IMR-90 (cell line): ENCODE measurements around the gene CAMTA1. TPM values are rescaled to one million over a fixed set of nuclear protein-coding genes. Genes with fewer than 3 reads are reported as not detected.

Experiments used
- ATAC-seq: fragments of 200-7000 bp; cut with Tn5 transposase; 2 replicates; pipeline ENCODE4 v1.9.1; 2020; ENCODE audit warnings: low read depth, mild to moderate bottlenecking, moderate library complexity
- BruUV-seq: library from RNA; stranded (reverse); fragments of 400-500 nt; replicated peaks from 2 replicates; lab custom pipeline; 2021; lab: Mats Ljungman, UMichigan
- CTCF ChIA-PET: fragments of 300-600 bp; formaldehyde crosslinking; extraction: SDS; loops from one replicate; lab custom pipeline; 2021; ENCODE audit warnings: antibody characterized with exemption; lab: Yijun Ruan, JAX
- POLR2A ChIA-PET: fragments of 300-600 bp; sonication (Branson Sonifier 250); formaldehyde crosslinking; loops from one replicate; lab custom pipeline; 2022; ENCODE audit warnings: antibody characterized with exemption; ENCODE audit not compliant: unreplicated experiment; lab: Charles Lee
- DNase-seq: peaks from one replicate; pipeline ENCODE4 v3.0.0; 2013
- H2AFZ ChIP-seq: replicated peaks from 2 replicates; pipeline ENCODE3; 2013; ENCODE audit warnings: low read length, mild to moderate bottlenecking; ENCODE audit not compliant: poor library complexity
- H2AK5ac ChIP-seq: 2 replicates; pipeline ENCODE4 v1.6.1; 2013; ENCODE audit warnings: low read depth, low read length, inconsistent platforms
- H2AK9ac ChIP-seq: replicated peaks from 2 replicates; pipeline ENCODE3; 2013; ENCODE audit warnings: mild to moderate bottlenecking, low read depth, low read length, moderate library complexity; ENCODE audit not compliant: poor library complexity
- H2BK120ac ChIP-seq: 2 replicates; pipeline ENCODE4 v1.6.1; 2013; ENCODE audit warnings: low read depth, low read length, inconsistent platforms
- H2BK15ac ChIP-seq: 3 replicates; pipeline ENCODE4 v1.6.1; 2013; ENCODE audit warnings: low read depth, low read length, inconsistent platforms
- H2BK20ac ChIP-seq: 2 replicates; pipeline ENCODE4 v1.6.1; 2013; ENCODE audit warnings: low read depth, mild to moderate bottlenecking, inconsistent platforms, low read length, moderate library complexity
- H2BK5ac ChIP-seq: 2 replicates; pipeline ENCODE4 v1.6.1; 2013; ENCODE audit warnings: mild to moderate bottlenecking, low read depth, low read length, inconsistent platforms; ENCODE audit not compliant: poor library complexity, severe bottlenecking
- H3K14ac ChIP-seq: replicated peaks from 2 replicates; pipeline ENCODE4 v1.6.1; 2013; ENCODE audit warnings: low read depth, low read length, inconsistent platforms
- H3K18ac ChIP-seq: 2 replicates; pipeline ENCODE4 v1.6.1; 2013; ENCODE audit warnings: low read depth, low read length, control low read depth
- H3K23ac ChIP-seq: 2 replicates; pipeline ENCODE4 v1.6.1; 2013; ENCODE audit warnings: low read depth, low read length, inconsistent platforms
- H3K27ac ChIP-seq: 2 replicates; pipeline ENCODE4 v1.5.1; 2013; ENCODE audit warnings: mild to moderate bottlenecking, control low read depth, low read length; ENCODE audit not compliant: insufficient read depth
- H3K27me3 ChIP-seq: 2 replicates; pipeline ENCODE4 v1.6.1; 2013; ENCODE audit warnings: low read length; ENCODE audit not compliant: control insufficient read depth, insufficient read depth
- H3K36me3 ChIP-seq: 2 replicates; pipeline ENCODE4 v1.6.1; 2013; ENCODE audit warnings: low read length, mixed read lengths; ENCODE audit not compliant: control insufficient read depth, insufficient read depth
- H3K4ac ChIP-seq: 2 replicates; pipeline ENCODE4 v1.6.1; 2013; ENCODE audit warnings: low read depth, low read length, inconsistent platforms
- H3K4me1 ChIP-seq: 2 replicates; pipeline ENCODE4 v1.6.1; 2013; ENCODE audit warnings: low read length, mixed read lengths; ENCODE audit not compliant: control insufficient read depth, insufficient read depth
- H3K4me2 ChIP-seq: 2 replicates; pipeline ENCODE4 v1.6.1; 2013; ENCODE audit warnings: low read depth, mild to moderate bottlenecking, control low read depth, low read length, moderate library complexity
- H3K4me3 ChIP-seq: 2 replicates; pipeline ENCODE4 v1.5.1; 2013; ENCODE audit warnings: low read depth, mild to moderate bottlenecking, control low read depth, low read length, moderate library complexity; ENCODE audit not compliant: insufficient read depth
- H3K56ac ChIP-seq: 2 replicates; pipeline ENCODE4 v1.6.1; 2013; ENCODE audit warnings: low read length, inconsistent platforms; ENCODE audit not compliant: insufficient read depth; ENCODE audit errors: extremely low read depth
- H3K79me1 ChIP-seq, 2 experiments: 2 replicates each; pipeline ENCODE4 v1.6.1; 2013; ENCODE audit warnings: low read length in 2 of 2, inconsistent platforms in 1 of 2, low read depth in 1 of 2
- H3K9ac ChIP-seq: 2 replicates; pipeline ENCODE4 v1.6.1; 2013; ENCODE audit warnings: low read depth, low read length, control low read depth
- H3K9me1 ChIP-seq: 2 replicates; pipeline ENCODE4 v1.6.1; 2013; ENCODE audit warnings: low read length, inconsistent platforms; ENCODE audit not compliant: insufficient read depth
- H3K9me3 ChIP-seq: 2 replicates; pipeline ENCODE4 v1.6.1; 2013; ENCODE audit warnings: low read length; ENCODE audit not compliant: control insufficient read depth, insufficient read depth
- H4K20me1 ChIP-seq: 2 replicates; pipeline ENCODE4 v1.6.1; 2013; ENCODE audit warnings: low read length, inconsistent platforms; ENCODE audit not compliant: insufficient read depth
- H4K5ac ChIP-seq: 2 replicates; pipeline ENCODE4 v1.6.1; 2013; ENCODE audit warnings: mild to moderate bottlenecking, low read depth, low read length, control low read depth
- H4K8ac ChIP-seq, 2 experiments: 2 replicates each; pipeline ENCODE4 v1.6.1; 2013; ENCODE audit warnings: low read depth in 2 of 2, low read length in 2 of 2, control low read depth in 1 of 2, inconsistent platforms in 1 of 2
- H4K91ac ChIP-seq: 2 replicates; pipeline ENCODE4 v1.6.1; 2013; ENCODE audit warnings: low read depth, low read length, inconsistent platforms; ENCODE audit not compliant: insufficient read depth
- BHLHE40 ChIP-seq: fragments of 150-350 bp; IDR thresholded peaks from 2 replicates; pipeline ENCODE4 v1.6.1; 2016; ENCODE audit warnings: mild to moderate bottlenecking, low read depth, low read length
- CEBPB ChIP-seq: IDR thresholded peaks from 2 replicates; pipeline ENCODE4 v1.6.1; 2012; ENCODE audit warnings: low read depth, low read length, improper control_type of control experiment
- CHD1 ChIP-seq: IDR thresholded peaks from 2 replicates; pipeline ENCODE4 v1.6.1; 2012; ENCODE audit warnings: low read depth, low read length, improper control_type of control experiment
- FOS ChIP-seq: fragments of 150-350 bp; IDR thresholded peaks from 2 replicates; pipeline ENCODE4 v1.6.1; 2016; ENCODE audit warnings: low read depth, low read length
- MAFK ChIP-seq: IDR thresholded peaks from 2 replicates; pipeline ENCODE4 v1.6.1; 2012; ENCODE audit warnings: low read depth, low read length, improper control_type of control experiment
- MAZ ChIP-seq: IDR thresholded peaks from 2 replicates; pipeline ENCODE4 v1.6.1; 2012; ENCODE audit warnings: low read depth, mild to moderate bottlenecking, low read length, improper control_type of control experiment, moderate library complexity, borderline replicate concordance
- MXI1 ChIP-seq: IDR thresholded peaks from 2 replicates; pipeline ENCODE4 v1.6.1; 2012; ENCODE audit warnings: low read depth, mild to moderate bottlenecking, low read length, moderate library complexity, borderline replicate concordance
- NFE2L2 ChIP-seq: fragments of 150-350 bp; IDR thresholded peaks from 2 replicates; pipeline ENCODE4 v1.6.1; 2016; ENCODE audit warnings: low read depth, mild to moderate bottlenecking, low read length
- POLR2A ChIP-seq: IDR thresholded peaks from 2 replicates; pipeline ENCODE4 v1.6.1; 2012; ENCODE audit warnings: mild to moderate bottlenecking, low read depth, low read length
- RAD21 ChIP-seq: IDR thresholded peaks from 2 replicates; pipeline ENCODE4 v1.6.1; 2012; ENCODE audit warnings: low read length, improper control_type of control experiment
- RCOR1 ChIP-seq: IDR thresholded peaks from 2 replicates; pipeline ENCODE4 v1.6.1; 2012; ENCODE audit warnings: mild to moderate bottlenecking, low read length, improper control_type of control experiment; ENCODE audit not compliant: insufficient replicate concordance
- RFX5 ChIP-seq: IDR thresholded peaks from 2 replicates; pipeline ENCODE4 v1.8.0; 2012; ENCODE audit warnings: low read depth, mild to moderate bottlenecking, low read length, moderate library complexity
- SMC3 ChIP-seq: fragments of 150-350 bp; IDR thresholded peaks from 2 replicates; pipeline ENCODE4 v1.6.1; 2016; ENCODE audit warnings: low read depth, mild to moderate bottlenecking, antibody characterized with exemption, low read length, moderate library complexity
- WGBS, 2 experiments: methylation state at CpG; one replicate each; pipeline versions ENCODE4 v1.1.5 to v1.1.7; 2013; ENCODE audit warnings: missing lambda C conversion rate in 2 of 2; ENCODE audit not compliant: insufficient read length in 1 of 2; ENCODE audit errors: extremely low coverage in 2 of 2; 5-methylcytosine and 5-hydroxymethylcytosine counted together
- dilution Hi-C: fragments of 300-500 bp; cut with HindIII; formaldehyde crosslinking; loops from one replicate; pipeline ENCODE4 v1.14.3; 2018; ENCODE audit warnings: low sequenced_read_pairs; ENCODE audit not compliant: unreplicated experiment
- in situ Hi-C: fragments of 300-500 bp; cut with MboI; formaldehyde crosslinking; loops from 3 replicates; pipeline ENCODE4 v1.14.3; 2019; ENCODE audit warnings: low sequenced_read_pairs, inconsistent platforms, mixed read lengths
- intact Hi-C: fragments of 100-400 bp; cut with micrococcal nuclease; formaldehyde crosslinking; loops from 2 replicates; pipeline ENCODE4 v1.10.0; 2022
- polyA plus RNA-seq, 3 experiments: library from polyadenylated mRNA; depleted of rRNA; stranded (reverse); fragments of >200 nt; gene quantifications; 2 replicates each; pipeline ENCODE4 v1.2.3, GENCODE V29; 2012; ENCODE audit warnings: low replicate concordance in 1 of 3
- total RNA-seq: library from RNA; depleted of rRNA; stranded (reverse); fragments of >200 nt; gene quantifications from 2 replicates; pipeline ENCODE4 v1.2.3, GENCODE V29; 2012
- TF ChIP-seq, protein P1 (sequence below): fragments of 150-350 bp; IDR thresholded peaks from 2 replicates; pipeline ENCODE4 v1.6.1; 2016; ENCODE audit warnings: low read depth, mild to moderate bottlenecking, low read length, moderate library complexity, borderline replicate concordance
- TF ChIP-seq, protein P2 (sequence below): conservative IDR thresholded peaks from 2 replicates; pipeline ENCODE4 v1.5.1; 2012; ENCODE audit warnings: mild to moderate bottlenecking, low read depth, low read length, improper control_type of control experiment
- TF ChIP-seq, protein P3 (sequence below): fragments of 150-350 bp; IDR thresholded peaks from 2 replicates; pipeline ENCODE4 v1.6.1; 2017; ENCODE audit warnings: mild to moderate bottlenecking, antibody characterized with exemption, low read length, low read depth

The CAMTA1 gene
- total and polyA plus RNA-seq, 2 of the 4 experiments (the other 2 are of a cell fraction): 35.5 to 74.3 TPM

DNA sequence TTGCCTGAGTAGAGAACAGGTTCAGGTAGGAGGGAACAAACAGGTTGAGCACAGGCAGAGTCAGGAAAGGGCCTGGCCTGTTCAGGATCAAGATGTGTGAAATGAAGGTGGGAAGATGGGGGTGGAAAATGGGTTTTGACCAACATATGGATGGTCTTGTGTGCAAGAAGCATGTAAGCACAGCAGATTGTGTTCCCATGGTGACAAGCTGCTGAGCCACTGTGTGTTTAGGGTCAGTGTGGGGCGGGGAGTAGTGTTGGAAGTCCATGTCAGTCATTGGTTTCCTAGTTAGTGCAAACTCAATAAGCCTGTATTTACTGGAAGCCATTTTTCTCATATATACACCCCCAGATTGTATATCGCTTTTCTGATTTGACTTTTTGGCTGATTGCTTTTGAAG is 111.9 kb downstream of the CAMTA1 start:
- DNase-seq: no peak
- dilution Hi-C loops (no loop called here), intact Hi-C loops (loop anchor here (10.0 kb wide), 1 partner anchor 318 kb away; no protein-coding TSS in a partner anchor), in situ Hi-C loops (loop anchor here (10.0 kb wide), 1 partner anchor 172 kb away; no protein-coding TSS in a partner anchor)
- Histone ChIP-seq H3K23ac (no peak overlapping the region), H2AK5ac (no peak overlapping the region), H3K18ac (no peak overlapping the region), H2BK15ac (no peak overlapping the region), H3K14ac (no peak overlapping the region), H4K91ac (no peak overlapping the region), H3K9ac (no peak overlapping the region), H2AFZ (no peak overlapping the region), H3K4me3 (no peak overlapping the region), H3K4ac (no peak overlapping the region), H3K79me1 (no peaks in the 10 kb centered on the region; a peak in 1 of 4 replicates), H2BK20ac (no peak overlapping the region), H3K4me1 (peaks cover 2% of the 10 kb centered on the region; the same call in 1 of the 2 replicates), H2BK120ac (no peak overlapping the region), H3K9me1 (peaks cover 7% of the 10 kb centered on the region; the same call in 1 of the 2 replicates), H2AK9ac (no peak overlapping the region), H4K5ac (no peak overlapping the region), H3K27ac (no peak overlapping the region), H4K20me1 (no peaks in the 10 kb centered on the region), H3K9me3 (no peaks in the 10 kb centered on the region), H2BK5ac (no peak overlapping the region), H3K27me3 (no peaks in the 10 kb centered on the region), H4K8ac (no peak overlapping the region), H3K56ac (no peak overlapping the region), H3K4me2 (no peak overlapping the region), H3K36me3 (no peaks in the 10 kb centered on the region)
- WGBS, 2 experiments: no CpG with 5 or more reads among the region's 2 CpGs
- no peak for ATAC-seq
- no peak for TF ChIP-seq BHLHE40
- no peak for TF ChIP-seq RAD21
- no peak for TF ChIP-seq MXI1
- TF ChIP-seq, protein P1, sequence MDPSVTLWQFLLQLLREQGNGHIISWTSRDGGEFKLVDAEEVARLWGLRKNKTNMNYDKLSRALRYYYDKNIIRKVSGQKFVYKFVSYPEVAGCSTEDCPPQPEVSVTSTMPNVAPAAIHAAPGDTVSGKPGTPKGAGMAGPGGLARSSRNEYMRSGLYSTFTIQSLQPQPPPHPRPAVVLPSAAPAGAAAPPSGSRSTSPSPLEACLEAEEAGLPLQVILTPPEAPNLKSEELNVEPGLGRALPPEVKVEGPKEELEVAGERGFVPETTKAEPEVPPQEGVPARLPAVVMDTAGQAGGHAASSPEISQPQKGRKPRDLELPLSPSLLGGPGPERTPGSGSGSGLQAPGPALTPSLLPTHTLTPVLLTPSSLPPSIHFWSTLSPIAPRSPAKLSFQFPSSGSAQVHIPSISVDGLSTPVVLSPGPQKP: no peak
- no peak for TF ChIP-seq RFX5
- TF ChIP-seq CHD1: no peak
- TF ChIP-seq POLR2A: no peak
- TF ChIP-seq SMC3: no peak
- TF ChIP-seq, protein P2, sequence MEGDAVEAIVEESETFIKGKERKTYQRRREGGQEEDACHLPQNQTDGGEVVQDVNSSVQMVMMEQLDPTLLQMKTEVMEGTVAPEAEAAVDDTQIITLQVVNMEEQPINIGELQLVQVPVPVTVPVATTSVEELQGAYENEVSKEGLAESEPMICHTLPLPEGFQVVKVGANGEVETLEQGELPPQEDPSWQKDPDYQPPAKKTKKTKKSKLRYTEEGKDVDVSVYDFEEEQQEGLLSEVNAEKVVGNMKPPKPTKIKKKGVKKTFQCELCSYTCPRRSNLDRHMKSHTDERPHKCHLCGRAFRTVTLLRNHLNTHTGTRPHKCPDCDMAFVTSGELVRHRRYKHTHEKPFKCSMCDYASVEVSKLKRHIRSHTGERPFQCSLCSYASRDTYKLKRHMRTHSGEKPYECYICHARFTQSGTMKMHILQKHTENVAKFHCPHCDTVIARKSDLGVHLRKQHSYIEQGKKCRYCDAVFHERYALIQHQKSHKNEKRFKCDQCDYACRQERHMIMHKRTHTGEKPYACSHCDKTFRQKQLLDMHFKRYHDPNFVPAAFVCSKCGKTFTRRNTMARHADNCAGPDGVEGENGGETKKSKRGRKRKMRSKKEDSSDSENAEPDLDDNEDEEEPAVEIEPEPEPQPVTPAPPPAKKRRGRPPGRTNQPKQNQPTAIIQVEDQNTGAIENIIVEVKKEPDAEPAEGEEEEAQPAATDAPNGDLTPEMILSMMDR: no peak
- no peak for TF ChIP-seq RCOR1
- no peak for TF ChIP-seq MAZ
- no peak for TF ChIP-seq NFE2L2
- TF ChIP-seq, protein P3, sequence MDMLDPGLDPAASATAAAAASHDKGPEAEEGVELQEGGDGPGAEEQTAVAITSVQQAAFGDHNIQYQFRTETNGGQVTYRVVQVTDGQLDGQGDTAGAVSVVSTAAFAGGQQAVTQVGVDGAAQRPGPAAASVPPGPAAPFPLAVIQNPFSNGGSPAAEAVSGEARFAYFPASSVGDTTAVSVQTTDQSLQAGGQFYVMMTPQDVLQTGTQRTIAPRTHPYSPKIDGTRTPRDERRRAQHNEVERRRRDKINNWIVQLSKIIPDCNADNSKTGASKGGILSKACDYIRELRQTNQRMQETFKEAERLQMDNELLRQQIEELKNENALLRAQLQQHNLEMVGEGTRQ: no peak
- TF ChIP-seq CEBPB: no peak
- TF ChIP-seq FOS: no peak
- no peak for TF ChIP-seq MAFK
- ChIA-PET POLR2A (no interaction called here), CTCF (no interaction called here)
- no TSS peak for BruUV-seq
